Activated naive CD4-positive, alpha-beta T cell (primary cell): ENCODE data around the gene ACTL8.

Source experiments
- DNase-seq, 4 experiments: peaks; one replicate each; lab custom pipeline; 2025; lab: John Stamatoyannopoulos, UW

Gene ACTL8

DNA sequence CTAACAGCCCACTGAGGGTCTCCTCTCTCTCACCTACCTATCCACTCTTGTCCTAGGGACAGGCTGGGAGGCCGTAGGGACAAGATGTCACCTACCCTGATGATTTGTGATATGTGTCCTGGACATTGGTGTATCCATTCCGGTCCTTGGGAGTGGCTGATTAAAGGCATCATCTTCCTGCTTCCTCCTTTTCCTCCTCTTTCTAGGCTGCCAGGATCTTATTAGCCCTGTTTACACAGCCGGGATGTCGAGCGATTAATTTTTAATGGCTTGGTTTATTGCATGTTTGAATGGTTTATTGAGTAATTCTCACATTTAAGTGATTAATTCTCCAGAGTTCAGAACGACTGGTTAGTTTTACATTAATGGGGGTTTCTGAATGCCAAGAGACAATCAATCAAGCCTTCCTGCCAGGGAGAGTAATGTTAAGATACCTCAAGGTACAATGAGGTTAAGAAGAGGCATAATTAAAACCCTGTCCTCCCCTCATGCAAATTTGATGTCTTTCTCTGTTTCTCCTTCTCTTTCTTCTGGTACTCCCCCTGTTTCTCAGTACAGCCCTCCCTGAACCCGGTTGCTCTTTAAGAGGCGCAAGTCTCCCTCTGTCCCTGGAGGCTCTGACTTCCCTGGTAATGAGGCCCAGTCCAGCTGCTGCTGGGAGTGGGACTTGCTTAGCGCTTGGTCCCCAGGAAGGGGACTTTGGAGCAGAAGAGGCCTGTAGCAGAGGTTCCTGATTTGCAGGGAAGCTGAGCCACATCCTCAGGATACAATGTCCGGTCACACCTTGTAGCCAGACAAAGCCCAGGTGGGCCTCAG is 50.9 kb downstream of the ACTL8 start:
- no peak for DNase-seq

DNA sequence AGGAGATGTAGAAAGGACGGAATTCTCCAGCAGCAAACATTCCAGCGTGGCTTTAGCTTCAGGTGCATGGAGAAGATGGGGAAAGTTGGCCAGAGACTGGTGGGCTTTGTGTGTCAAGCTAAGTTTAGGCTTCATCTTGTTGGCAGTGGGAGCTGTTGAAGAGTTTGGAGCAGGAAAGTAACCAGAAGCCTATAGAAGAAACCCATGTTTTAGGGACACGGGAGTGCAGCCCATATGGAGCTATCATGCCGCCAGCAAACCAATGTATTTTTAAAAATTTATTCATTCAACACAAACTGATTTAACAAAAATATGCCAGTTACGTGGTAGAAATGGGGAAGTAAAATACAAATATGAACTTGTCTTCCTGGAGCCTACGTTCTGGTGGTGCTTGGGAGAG is 53.7 kb downstream of the ACTL8 start:
- no peak for DNase-seq

DNA sequence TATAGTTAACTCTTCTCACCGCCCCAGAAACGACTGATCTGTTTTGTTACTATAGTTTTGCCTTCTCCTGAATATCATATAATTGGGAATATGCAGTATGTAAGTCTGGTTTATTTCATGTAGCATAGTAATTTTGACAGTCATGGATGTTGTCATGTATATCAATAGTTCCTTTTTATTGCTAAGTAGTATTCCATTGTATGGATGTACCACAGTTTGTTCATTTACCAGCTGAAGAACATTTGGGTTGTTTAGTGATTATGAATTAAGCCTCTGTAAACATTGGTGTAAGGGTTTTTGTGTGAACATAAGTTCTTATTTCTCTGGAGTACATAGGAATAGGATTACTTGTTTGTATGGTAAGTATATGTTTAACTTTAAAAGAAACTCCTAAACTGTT is 55.5 kb downstream of the ACTL8 start:
- no peak for DNase-seq

DNA sequence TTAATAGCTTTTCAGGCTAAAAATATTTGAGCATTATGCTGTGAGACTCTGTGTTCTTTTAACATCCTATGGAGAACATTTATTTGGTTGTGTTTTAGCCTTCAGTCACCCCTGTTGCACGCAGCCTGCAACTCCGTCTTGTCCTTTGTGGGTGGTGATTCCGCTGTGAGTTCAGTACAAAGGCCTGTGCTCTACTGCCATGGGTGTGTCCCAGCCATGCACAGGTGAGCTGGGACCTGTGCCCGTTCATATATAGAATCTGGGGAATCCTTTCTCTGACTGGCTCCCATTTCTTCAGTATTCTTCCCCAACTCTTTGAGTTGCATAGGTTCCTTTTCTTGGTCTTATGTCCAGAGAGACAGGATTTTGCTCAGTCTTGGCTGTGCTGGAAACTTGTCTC is 61.4 kb downstream of the ACTL8 start:
- no peak for DNase-seq

DNA sequence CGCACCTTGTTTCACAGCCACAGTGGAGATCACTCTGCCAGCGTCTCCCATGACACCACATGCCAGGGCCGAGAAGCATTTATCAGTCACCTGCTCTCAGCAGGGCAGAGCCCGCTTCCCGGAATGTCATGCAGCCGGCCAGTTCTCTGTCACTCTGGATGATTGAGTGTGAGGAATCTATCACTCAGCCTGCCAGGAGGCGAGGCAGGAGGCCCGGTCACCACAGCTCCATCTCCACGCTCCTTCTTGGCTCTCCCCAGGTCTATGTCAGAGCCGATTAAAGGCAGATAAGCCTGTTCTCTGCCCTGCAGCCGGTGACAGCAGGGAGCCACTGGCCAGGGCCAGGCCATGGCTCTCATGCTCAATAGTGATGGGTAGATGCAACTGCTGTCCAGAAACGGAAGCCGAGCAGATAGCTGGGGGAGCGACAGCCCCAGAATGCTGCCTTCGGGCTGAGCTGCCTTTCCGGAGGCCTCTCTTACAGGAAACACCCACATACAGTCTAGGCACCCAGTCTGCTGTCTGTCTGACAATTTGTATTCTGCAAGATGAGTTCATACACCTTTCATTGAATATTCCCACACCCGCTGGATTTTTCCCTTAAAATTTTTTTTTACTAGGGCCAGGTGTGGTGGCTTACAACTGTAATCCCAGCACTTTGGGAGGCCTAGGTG is 64.1 kb downstream of the ACTL8 start:
- DNase-seq: no peak

DNA sequence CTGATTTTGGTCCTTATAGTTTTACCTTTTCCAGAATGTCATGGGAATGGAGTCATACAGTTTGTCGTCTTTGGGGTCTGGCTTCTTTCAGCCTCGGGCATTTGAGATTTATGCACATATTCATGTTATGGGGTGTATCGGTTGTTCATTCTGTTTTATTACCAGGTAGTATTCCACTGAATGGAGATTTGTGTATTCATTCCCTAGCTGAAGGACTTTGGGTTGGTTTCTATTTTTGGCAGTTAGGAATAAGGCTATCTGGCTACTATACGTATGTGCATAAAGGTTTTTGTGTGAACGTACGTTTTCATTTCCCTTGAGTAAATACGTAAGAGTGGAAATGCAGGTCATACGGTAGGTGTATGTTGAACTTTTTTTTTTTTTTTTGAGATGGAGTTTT is 65.1 kb downstream of the ACTL8 start:
- no peak for DNase-seq

DNA sequence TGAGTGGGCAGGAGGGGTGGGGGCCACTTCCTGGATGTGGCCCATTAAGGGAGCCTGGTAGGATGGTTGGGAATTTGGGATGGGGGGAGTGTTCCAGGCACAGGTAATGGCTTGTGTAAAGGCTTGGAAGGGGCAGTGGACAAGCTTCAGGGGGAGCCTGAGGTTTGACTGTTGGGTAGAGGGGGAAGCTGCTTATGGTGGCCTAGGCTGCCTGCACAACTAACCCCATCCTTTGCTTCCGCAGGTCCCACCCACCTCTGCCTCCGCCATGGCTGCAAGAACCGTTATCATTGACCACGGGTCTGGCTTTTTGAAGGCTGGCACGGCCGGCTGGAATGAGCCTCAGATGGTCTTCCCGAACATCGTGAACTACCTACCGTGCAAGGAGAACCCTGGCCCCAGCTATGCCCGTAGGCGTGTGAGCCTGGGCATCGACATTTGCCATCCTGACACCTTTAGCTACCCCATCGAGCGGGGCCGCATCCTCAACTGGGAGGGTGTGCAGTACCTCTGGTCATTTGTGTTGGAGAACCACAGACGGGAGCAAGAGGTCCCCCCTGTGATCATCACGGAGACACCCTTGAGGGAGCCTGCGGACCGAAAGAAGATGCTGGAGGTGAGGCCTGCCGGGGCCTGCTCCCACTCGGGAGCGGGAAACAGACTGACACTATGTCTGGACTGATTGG is 67.8 kb downstream of the ACTL8 start:
- DNase-seq: no peak

DNA sequence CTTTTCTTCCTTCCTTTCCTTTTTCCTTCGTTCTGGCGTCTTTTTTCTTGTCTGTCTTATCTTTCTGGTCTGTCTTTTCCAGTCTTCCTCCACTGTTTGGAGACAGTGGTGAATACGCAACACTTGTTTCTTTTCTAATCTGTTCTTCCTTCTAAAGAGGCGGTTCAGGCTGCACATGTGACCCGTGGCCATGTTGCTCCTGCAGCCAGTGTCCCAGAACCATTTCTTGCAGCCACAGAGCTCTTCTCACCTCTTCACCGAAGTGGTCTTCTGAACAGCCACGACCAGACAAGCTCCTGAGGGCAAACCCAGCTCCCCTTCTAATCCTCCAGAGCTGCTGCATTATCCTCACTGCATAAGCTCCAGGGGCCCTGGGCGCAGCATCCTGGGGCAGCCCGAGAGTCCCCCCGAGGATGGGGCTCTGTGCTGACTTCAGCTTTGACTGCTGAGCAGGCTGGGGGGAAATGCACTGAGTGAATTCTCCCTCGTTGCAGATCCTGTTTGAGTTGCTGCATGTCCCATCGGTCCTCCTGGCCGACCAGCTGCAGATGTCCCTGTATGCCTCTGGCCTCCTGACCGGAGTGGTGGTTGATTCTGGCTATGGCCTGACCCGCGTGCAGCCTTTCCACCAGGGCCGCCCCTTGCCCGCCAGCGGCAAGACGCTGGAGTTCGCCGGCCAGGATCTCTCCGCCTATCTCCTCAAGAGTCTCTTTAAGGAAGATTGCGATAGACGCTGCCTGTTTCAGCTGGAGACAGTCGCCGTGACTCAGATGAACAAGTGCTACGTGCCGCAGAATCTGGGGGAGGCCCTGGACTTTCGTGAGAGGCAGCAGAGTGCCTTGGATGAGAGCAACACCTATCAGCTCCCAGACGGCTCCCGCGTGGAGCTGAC is 70.4 kb downstream of the ACTL8 start:
- DNase-seq: no peak

DNA sequence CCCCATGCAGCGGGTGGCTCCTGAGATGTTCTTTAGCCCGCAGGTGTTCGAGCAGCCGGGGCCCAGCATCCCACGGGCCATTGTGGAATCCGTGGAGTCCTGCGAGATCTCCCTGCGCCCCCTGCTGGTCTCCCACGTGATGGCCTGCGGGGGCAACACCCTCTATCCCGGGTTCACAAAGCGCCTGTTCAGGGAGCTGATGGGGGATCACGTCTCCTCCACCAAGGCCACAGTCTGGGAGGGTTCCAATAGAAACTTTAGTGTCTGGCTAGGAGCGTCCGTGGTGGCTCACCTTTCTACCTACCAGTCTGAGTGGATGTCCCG is 71.0 kb downstream of the ACTL8 start:
- no peak for DNase-seq

DNA sequence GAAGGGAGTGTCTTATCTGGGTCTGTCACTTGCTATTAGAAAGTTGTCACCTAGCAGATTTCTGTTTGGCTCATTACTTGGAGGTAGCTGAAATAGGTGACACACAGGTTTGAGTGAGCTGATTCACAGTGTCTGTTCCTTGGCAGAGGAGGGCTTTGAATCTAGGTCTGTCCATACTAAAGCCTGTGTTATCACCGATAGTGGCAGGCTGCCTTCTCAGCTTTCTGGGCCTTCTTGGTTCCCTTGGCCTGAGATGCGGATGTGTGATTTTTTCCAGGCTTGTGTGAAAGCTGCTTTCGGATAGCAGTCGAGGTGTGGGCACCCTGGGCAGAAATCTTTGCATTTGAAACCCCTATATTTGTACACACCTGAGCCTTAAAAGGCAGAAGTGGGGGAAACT is 73.9 kb downstream of the ACTL8 start:
- DNase-seq: no peak

DNA sequence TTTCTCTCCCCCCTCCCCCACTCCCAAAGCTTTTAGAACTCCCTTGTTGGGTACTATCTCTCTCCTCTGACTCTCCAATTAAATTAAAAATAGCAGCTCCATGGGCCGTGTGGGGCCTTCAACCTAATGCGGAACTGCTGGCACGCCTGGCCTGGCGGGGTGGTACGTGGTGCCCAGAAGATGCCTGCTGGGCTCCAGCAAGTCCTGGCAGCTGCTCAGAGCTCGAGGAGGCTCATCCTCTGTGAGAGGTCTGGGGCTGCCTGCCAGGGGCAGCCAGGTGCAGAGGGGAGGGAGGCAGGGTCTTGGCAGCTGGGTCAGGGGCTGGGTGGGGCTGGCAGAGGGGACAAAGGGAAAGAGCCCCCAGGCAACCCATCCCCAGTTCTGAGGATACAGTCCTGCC is 74.4 kb downstream of the ACTL8 start:
- no peak for DNase-seq

DNA sequence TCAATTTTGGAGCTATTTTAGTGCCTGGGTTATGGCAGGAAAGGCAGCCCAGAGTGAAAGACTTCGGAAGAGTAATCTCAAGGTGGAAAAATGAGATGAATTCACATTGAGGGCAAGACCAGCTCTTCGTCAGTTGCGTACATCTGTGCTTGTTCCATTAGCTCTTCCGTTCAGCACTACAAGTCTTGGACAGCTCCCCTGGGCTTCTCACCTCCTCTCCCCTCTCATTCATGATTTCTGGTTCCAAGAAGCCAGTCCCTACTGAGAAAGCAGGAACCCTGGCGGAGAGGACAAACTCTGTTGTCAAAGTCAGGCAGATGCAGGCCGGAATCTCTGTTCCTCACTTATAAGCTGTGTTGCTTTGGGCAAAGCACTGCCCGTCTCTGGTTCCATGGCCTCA is 76.5 kb downstream of the ACTL8 start:
- no peak for DNase-seq

DNA sequence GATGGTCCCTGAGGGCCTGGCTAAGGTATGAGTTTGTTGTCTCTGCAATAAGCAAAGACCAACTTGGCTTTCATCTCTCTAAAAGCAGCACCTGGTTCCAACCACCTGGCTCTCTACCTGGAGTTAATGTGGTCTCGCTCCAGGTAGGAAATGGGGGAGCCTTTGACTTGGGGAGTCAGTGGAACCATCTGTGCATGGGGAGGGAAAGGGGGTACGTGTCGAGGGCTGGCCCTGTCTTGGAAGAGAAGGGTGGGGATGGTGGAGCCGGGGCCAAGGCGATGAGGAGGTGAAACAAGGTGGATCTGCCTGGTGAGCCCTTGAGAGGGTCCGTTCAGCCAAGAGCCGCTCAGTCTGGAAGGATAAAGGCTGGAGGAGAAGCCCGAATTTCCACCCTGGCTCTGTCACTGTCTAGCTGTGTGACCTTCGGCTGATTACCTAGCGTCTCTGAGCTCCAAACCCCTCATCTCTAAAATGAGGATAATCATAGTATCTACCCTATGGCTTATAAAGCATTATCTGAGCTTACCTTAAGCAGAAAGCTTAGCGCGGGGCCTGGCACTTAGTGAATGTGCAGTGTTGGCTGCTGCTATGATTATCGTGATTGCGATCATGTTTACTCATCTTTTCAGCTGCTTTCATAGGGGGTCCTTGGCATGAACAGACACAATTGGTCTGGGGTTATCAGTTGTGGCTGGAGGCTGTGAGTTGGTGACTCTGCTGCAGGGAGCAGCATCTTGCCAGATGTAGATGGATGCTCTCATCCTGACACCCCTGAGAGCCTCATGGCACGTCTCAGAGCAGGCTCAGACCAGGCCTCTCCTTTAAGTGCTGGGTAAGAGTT is 78.7 kb downstream of the ACTL8 start:
- DNase-seq: no peak

DNA sequence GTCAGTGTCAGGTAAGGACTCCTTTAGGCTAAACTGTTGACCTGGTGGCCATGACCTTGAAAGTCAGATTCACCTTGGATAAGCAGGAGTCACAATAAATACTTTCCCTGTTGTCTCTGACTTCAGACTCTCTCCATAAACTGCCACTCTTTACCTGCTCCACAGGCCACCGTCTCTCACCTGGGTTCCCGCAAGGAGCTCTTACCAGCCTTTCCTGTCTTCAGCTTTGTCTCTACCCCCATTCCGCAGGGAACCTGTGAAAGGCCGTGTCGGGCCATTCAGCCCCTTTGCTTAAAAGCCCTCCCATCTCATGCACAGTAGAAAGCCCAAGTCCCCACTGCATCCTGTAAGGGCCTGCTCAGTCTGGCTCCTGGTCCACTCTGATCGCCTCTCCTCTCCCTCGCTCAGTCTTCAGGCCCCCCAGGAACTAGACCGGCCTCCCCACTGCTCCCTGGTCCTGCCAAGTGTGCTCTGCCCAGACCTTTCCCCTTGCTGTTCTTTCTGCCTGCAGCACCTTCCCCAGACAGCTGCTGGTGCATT is 79.5 kb downstream of the ACTL8 start:
- no peak for DNase-seq

DNA sequence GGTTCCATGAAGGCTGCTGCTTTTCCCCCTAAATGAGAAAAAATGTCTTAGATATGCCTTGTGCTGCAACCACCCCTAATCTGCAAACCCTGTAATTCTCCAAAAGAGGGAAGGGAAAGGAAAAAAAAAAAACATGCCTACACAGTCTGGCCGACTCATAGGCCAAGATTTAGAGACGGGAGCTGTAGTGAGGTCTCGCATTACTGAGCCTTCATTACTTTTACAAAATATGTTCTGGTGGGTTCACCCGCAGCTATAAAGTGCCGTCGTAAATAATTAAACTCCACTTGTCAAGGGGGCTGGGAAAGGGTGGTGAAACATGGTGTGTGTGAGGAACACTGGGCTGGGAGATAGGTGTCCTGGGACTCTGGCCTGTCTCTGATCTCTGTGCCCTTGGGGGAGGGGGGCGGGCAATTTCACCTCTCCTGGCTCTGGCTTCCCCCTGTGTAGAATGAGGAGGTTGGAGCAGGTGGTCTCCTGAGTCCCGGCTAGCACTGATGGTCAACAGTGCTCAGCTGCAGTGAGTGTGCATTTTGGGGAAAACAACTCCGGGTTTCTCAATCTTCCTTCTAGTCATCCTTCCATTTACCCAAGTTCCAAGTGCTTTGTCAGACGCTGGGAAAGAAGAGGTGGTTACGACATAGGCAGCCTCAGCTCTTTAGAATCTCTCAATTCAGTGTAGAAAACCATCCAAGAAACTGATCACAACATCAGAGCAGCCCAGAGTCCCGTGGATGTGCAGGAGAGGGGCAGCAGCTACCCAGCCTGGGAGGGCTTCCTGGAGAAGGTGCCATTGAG is 82.3 kb downstream of the ACTL8 start:
- no peak for DNase-seq

DNA sequence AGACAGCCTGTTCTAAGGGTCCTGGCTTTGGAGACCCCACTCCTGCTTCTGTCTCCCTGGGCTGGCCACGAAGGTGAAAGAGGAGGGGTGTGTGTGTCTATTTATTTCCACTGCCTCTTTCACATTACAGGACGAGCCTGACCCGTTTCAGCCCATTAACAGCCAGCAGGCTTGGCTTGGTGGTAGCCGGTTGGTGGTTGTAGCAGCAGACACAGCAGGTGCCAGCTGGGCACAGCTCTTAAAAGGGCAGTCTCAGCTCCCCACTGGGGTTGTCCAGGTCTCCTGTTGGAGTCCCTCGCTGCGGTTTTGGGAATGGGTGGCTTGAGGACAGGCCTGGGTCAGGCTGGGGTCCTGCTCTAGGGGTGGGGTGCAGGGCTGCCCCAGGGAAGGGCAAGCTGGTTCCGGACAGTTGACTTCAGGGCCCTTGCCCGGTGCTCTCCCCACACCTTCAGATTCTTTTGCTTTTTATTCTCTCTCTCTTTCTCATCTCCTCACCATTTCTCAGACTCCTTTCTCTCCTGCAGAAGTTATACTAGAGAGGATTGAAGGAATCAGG is 84.6 kb downstream of the ACTL8 start:
- no peak for DNase-seq

DNA sequence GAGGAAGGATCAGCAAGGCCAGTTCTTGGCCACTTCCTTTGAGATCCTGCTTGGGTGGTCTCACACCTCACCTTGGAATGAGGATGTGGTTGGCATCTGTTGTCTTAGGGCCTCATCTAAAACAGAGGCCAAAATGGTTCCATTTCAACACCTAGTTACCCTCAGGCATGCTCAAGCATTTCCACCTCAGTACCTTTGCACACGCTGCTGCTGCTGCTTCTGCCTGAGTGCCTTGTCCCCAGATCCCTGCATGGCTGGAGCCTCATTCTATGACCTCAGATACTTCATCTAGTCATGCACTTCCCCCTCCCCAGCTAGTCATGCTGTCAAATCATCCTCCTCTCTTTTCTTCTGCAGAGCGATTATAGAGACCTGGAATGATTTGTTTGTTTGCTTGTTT is 86.8 kb downstream of the ACTL8 start:
- no peak for DNase-seq

DNA sequence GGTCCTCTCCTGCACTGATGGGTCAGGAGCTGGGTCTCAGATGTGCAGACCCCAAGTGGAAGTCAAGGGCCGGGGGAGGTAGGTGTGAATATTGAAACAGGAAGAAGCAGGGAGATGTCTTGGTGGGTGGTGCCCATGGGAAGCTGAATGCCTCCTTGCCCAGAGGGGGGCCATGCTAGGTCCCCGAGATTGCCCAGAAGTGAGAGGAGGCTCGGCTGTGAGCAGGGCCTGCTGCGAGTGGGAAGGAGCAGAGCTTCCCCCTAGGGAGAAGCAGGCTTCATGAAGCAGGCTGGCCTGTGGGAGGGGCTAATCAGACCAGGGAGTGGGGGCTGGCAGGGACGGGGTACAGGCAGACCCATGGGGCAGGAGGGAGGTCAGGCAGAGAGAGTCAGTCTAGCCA is 87.6 kb downstream of the ACTL8 start:
- DNase-seq: no peak

DNA sequence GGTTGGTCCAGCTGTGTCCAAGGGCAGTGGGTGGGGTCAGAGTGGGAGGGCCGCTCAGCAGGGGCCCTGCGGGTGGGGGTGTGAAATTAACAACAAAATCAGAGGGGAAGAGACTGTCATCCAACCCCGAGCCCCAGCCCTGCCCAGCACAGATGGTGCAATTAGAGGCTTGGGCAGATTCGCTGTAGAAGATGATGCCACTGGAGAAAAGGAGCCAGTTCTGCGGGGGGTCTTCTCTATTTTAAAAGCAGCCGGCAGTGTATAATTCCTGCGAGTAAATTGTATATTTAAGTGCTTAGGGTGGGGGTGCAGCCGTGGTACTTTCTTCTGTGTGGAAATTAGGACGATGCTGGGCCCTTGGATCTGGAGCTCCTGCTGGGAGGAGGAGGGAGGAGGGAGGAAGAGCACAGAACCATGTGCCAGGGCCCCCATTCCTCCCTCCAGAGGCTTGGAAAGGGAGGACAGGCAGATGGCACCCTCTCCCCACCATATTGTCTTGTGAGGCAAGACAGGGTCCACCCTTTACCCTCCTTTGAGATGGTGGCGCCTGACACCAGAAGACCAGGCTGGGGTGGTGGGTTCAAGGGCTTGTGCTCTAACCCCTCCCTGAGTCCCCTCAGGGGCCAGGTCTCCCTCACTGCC is 89.2 kb downstream of the ACTL8 start:
- no peak for DNase-seq
